Stimulated activated CD8-positive, alpha-beta memory T cell treated with anti-CD3 and anti-CD28 coated beads, Interleukin-4, amount 100 ng/mL, for 1 hour (primary cell): ENCODE measurements around the gene GBE1.

ENCODE experiments used
- DNase-seq, 2 donors: peaks; one replicate each; pipeline ENCODE4 v3.0.0-alpha.2; 2020; ENCODE audit warnings: low read depth in 2 of 2, low spot score in 1 of 2

GBE1 gene

GRCh38 chr3:81472600-81473362 is 288.7 kb downstream of the GBE1 start:
- DNase-seq: no peak

- no peak for DNase-seq
Observed at GRCh38 chr3:81470524-81471278, 290.7 kb downstream of the GBE1 start.

- DNase-seq: no peak
Observed at GRCh38 chr3:81468391-81468790, 293.1 kb downstream of the GBE1 start.

- no peak for DNase-seq
Observed at GRCh38 chr3:81466201-81466560, 295.3 kb downstream of the GBE1 start.

GRCh38 chr3:81465510-81466200 is 295.8 kb downstream of the GBE1 start:
- no peak for DNase-seq

GRCh38 chr3:81463781-81464180 is 297.7 kb downstream of the GBE1 start:
- no peak for DNase-seq

DNA sequence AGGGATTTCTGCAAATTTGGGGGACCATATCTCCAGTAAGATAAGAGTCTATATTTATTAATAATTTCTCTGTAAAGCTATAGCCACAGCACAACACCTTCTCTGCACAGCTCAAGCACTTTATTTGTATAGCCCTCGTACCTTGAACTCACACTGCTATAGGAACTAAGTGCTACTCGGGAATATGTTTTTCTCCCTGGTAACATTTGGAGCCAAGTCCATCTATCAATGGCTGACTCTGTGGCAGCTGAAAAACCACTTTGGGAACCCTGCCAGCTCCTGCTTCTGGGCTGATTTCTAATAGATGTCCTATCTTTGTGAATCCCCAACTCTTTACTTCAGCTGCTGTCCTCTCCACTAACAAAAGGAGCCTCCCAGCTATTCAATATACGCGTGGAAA is 298.5 kb downstream of the GBE1 start:
- no peak for DNase-seq

DNA sequence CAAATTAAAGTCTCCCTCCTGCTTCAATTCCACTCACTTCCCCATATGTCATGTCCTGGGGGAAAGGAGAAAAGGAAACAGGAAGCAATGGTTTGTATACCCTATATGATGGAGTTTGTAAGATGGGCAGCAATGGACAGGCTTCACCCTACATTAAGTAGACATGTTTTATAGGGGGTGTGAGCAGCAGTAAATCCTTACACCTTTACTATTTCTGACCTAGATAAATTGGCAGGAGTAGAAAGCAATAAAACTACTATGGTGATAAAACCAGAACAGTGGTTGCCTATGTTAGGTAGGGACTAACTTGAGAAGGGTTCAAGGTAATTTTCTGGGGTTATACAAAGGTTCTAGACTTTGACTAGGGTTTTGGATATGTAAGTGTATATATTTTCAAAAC is 301.7 kb downstream of the GBE1 start:
- no peak for DNase-seq

GRCh38 chr3:81452418-81452817 is 309.0 kb downstream of the GBE1 start:
- no peak for DNase-seq

DNA sequence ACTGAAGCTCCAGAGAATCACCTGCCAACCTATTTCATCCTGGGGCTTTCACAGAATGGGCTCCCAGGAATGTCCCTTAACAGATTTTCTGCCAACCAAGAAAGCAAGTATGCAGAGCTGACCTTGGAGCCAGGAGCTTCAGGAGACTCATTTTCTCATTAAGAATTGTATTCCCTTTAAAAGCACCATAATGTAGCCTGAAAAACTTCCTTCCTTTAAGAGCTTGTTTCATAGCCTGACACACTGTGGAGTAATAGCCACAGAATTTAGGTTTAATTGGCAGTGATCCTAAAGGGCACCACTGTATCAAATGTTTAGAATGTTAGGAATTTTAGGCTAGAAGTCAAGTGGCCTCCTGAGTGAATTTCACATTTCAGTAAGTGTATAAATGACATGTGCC is 309.8 kb downstream of the GBE1 start:
- no peak for DNase-seq

GRCh38 chr3:81451140-81451539 is 310.3 kb downstream of the GBE1 start:
- no peak for DNase-seq

GRCh38 chr3:81446806-81447205 is 314.6 kb downstream of the GBE1 start:
- no peak for DNase-seq

DNA sequence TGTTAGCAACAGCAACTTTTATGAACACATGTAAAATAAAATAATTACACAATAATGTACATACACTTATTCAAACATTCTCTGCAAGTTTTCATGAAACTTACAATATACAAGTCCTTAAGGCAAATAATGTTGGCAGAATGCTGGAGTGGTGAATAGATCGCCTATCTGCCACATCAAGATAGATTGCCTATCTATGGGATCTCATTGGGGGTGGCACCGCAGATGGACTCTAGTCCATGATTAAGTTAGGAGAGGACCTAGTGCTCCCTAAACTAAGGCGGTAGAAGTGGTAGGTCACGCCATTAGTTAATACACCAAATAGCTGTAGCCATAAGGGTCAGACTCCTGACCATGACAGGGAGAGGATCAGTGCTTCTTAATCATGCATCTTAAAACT is 315.7 kb downstream of the GBE1 start:
- DNase-seq: no peak

DNA sequence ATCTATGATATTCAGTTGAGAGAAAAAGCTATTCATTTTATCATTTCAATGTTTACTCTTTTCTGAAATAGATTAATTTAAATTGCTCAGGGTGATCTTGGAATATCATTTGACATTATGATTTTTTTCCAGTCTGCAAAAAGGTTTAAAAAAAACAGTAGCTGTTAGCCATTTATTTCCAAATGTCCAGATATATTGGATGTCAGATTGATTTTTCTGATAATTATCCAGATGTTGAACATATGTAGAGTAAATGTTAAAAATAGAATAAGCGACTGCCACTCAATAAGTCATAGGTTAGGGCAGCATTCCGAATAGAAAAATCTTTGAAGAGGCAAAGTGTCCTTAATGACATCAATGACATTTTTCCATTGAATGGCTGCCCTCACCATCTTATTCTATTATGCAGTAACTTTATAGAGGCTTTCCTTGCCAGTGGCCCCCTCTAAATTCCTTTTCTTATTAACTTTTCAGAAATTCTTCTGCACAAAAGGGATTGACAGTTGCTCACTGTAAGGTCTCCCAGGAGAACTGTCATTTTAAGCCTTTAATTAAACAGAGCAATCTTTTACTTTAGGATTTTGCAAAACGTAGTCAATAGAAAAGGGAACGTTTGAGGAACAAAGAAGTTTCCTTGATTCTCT is 316.5 kb downstream of the GBE1 start:
- no peak for DNase-seq

DNA sequence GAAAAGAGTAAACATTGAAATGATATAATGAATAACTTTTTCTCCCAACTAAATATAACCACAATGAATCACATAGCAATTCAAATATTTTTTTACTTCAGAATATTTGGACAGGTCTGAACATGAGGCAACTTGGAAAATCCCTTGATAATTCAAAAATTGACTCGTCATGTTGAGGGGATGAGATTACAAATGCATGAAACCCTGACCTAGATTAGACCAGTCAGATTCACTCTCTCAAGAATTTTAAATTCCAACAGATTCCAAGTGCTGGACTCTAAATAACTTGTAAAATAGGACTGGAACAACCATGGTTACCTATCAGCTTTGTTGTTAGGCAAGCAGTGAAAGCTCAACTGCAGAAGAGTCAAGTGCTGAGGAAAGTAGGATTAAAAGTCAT is 317.5 kb downstream of the GBE1 start:
- DNase-seq: no peak

DNA sequence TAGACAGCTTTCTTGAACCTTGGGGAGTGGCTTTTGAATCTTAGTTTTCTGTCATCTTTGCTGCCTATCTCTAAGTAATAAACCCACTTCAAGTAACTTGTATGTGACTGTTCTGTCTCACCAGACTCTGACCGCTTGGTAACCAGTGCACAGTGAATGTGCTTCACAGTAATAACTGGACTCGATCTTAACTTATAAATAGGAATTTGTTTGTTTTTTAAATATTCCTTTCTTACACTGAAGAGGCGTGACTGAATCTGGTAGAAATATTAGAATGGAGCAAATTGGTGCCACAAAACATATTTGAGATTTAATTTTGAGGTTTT is 318.0 kb downstream of the GBE1 start:
- DNase-seq: no peak

GRCh38 chr3:81442758-81443456 is 318.5 kb downstream of the GBE1 start:
- no peak for DNase-seq

- DNase-seq: no peak
Observed at GRCh38 chr3:81440661-81441060, 320.8 kb downstream of the GBE1 start.
